ENCODE measurements around the gene VPS37C. TPM values are rescaled to one million over a fixed set of nuclear protein-coding genes. Genes with fewer than 3 reads are reported as not detected.

Gene VPS37C
- total RNA-seq, 1 donor from 2014 or later = 15.8 TPM

- Histone ChIP-seq H3K4me1 (peaks cover 22% of the 10 kb centered on the region), H3K27me3 (ENCODE audit: low read depth) (no peaks in the 10 kb centered on the region), H3K4me3 (no peak overlapping the region), H3K27ac (replicated peaks) (no peak overlapping the region), H3K36me3 (peaks cover 20% of the 10 kb centered on the region), H3K9me3 (replicated peaks) (no peaks in the 10 kb centered on the region)
- TF ChIP-seq, protein P1, sequence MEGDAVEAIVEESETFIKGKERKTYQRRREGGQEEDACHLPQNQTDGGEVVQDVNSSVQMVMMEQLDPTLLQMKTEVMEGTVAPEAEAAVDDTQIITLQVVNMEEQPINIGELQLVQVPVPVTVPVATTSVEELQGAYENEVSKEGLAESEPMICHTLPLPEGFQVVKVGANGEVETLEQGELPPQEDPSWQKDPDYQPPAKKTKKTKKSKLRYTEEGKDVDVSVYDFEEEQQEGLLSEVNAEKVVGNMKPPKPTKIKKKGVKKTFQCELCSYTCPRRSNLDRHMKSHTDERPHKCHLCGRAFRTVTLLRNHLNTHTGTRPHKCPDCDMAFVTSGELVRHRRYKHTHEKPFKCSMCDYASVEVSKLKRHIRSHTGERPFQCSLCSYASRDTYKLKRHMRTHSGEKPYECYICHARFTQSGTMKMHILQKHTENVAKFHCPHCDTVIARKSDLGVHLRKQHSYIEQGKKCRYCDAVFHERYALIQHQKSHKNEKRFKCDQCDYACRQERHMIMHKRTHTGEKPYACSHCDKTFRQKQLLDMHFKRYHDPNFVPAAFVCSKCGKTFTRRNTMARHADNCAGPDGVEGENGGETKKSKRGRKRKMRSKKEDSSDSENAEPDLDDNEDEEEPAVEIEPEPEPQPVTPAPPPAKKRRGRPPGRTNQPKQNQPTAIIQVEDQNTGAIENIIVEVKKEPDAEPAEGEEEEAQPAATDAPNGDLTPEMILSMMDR (IDR thresholded peaks at IDR 0.05; ENCODE audit: borderline replicate concordance) = no peak
- intact Hi-C loops (cut with micrococcal nuclease) = no loop called here
- DNase-seq = no peak
Measured at GRCh38 chr11:61132646-61133045, 28.6 kb downstream of the VPS37C start.

DNA sequence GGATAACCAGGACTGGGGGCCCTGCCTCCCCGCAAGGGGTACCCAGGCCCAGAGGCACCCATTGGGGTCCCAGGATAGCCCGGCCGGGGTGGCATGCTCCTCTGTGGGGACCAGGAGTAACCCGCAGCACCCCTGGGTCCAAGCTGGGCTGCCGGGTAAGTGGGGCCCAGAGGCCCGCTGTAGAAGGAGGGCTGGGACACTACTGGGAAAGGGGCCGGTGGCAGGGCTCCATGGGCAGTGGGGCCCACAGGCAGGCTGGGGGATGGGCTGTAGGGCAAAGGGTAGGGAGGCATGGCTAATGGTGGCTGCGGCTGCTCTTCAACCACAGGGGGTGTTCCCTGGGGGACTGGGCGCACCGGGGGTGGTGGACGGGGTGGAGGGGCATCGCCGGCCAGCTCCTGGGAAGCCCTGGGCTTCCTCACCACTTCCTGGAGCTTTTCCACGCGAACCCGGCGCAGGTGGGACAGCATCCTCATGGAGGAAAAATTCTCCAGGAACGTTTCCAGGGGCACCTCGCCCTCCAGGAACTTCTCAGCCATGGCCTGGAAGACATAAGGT lies 29.1 kb downstream of the VPS37C start:
- Histone ChIP-seq H3K4me3 (no peak overlapping the region), H3K27ac (replicated peaks) (no peak overlapping the region), H3K4me1 (peaks cover 22% of the 10 kb centered on the region), H3K9me3 (replicated peaks) (no peaks in the 10 kb centered on the region), H3K36me3 (peaks cover 14% of the 10 kb centered on the region), H3K27me3 (ENCODE audit: low read depth) (no peaks in the 10 kb centered on the region)
- TF ChIP-seq, protein P1 (IDR thresholded peaks at IDR 0.05; ENCODE audit: borderline replicate concordance) = no peak
- intact Hi-C loops (cut with micrococcal nuclease) = no loop called here
- no peak for DNase-seq

GRCh38 chr11:61131586-61131985 lies 29.6 kb downstream of the VPS37C start:
- no peaks in the 10 kb centered on the region for H3K9me3 ChIP-seq (replicated peaks)
- DNase-seq = no peak
- H3K36me3 ChIP-seq = peaks cover 14% of the 10 kb centered on the region
- no peaks in the 10 kb centered on the region for H3K27me3 ChIP-seq (ENCODE audit: low read depth)
- H3K27ac ChIP-seq (replicated peaks) = no peak overlapping the region
- H3K4me1 ChIP-seq = peaks cover 24% of the 10 kb centered on the region
- intact Hi-C loops (cut with micrococcal nuclease) = no loop called here
- H3K4me3 ChIP-seq = no peak overlapping the region
- TF ChIP-seq, protein P1 (IDR thresholded peaks at IDR 0.05; ENCODE audit: borderline replicate concordance) = no peak

DNA sequence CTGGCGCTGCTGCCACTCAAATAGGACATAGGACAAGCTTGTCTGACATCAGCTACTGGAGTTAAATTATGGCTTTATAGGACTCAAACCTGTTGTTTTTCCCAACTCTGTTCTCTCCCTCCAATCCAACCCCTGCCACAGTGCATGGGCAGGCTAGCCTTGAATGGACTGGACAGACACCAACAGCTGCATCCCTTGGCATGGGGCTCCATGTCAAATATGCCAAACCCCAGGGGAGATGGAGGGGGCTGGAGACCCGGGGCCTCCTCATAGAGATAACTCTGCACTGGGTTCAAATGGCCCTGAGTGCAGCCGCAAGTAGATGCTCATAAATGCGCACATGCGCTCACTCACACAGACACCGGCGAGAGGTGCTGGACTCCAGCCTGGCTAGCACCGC lies 30.0 kb downstream of the VPS37C start:
- TF ChIP-seq, protein P1 (IDR thresholded peaks at IDR 0.05; ENCODE audit: borderline replicate concordance) = no peak
- DNase-seq = no peak
- Histone ChIP-seq H3K27ac (replicated peaks) (no peak overlapping the region), H3K9me3 (replicated peaks) (no peaks in the 10 kb centered on the region), H3K4me3 (no peak overlapping the region), H3K36me3 (peaks cover 14% of the 10 kb centered on the region), H3K4me1 (peaks cover 28% of the 10 kb centered on the region), H3K27me3 (ENCODE audit: low read depth) (no peaks in the 10 kb centered on the region)
- intact Hi-C loops (cut with micrococcal nuclease) = no loop called here

- intact Hi-C loops (cut with micrococcal nuclease) = no loop called here
- Histone ChIP-seq H3K4me3 (peak overlapping the region; percentile 25), H3K27me3 (ENCODE audit: low read depth) (no peaks in the 10 kb centered on the region), H3K27ac (replicated peaks) (peak overlapping the region; percentile 24), H3K9me3 (replicated peaks) (no peaks in the 10 kb centered on the region), H3K36me3 (peaks cover 14% of the 10 kb centered on the region), H3K4me1 (peaks cover 28% of the 10 kb centered on the region)
- TF ChIP-seq, protein P1 (IDR thresholded peaks at IDR 0.05; ENCODE audit: borderline replicate concordance) = peak; percentile 99
- DNase-seq = peak; percentile 84
Measured at GRCh38 chr11:61129639-61130523, 31.3 kb downstream of the VPS37C start.
